SK-N-SH treated with all-trans-retinoic acid at 6 μM for 48 hours (cell line): ENCODE results near the gene PRSS38.

Source experiments
- ATAC-seq: fragments of 200-7000 bp; cut with Tn5 transposase; 3 replicates; pipeline ENCODE4 v1.9.1; 2020; ENCODE audit warnings: mild to moderate bottlenecking, moderate library complexity
- ARNTL ChIP-seq: fragments of 450-650 bp; formaldehyde crosslinking; IDR thresholded peaks from 2 replicates; pipeline ENCODE4 v1.5.0; 2020; ENCODE audit warnings: low read depth, mild to moderate bottlenecking, moderate library complexity, borderline replicate concordance
- CSDC2 ChIP-seq: fragments of 250-450 bp; sonication (Bioruptor Pico); IDR thresholded peaks from 2 replicates; pipeline ENCODE4 v1.5.0; 2020; ENCODE audit warnings: mild to moderate bottlenecking, moderate library complexity
- ESRRG ChIP-seq: fragments of 250-450 bp; sonication (Bioruptor Pico); IDR thresholded peaks from 2 replicates; pipeline ENCODE4 v1.6.1; 2021; ENCODE audit warnings: mild to moderate bottlenecking
- GLIS3 ChIP-seq: fragments of 250-450 bp; sonication (Bioruptor Pico); IDR thresholded peaks from 2 replicates; pipeline ENCODE4 v1.5.0; 2020; ENCODE audit warnings: mild to moderate bottlenecking, moderate library complexity
- ISL1 ChIP-seq: fragments of 250-450 bp; sonication (Bioruptor Pico); IDR thresholded peaks from 2 replicates; pipeline ENCODE4 v2.1.2; 2022; ENCODE audit warnings: mild to moderate bottlenecking, moderate library complexity
- OSR1 ChIP-seq: fragments of 250-450 bp; sonication (Bioruptor Pico); IDR thresholded peaks from 2 replicates; pipeline ENCODE4 v1.8.0; 2022; ENCODE audit warnings: moderate library complexity, mild to moderate bottlenecking, inconsistent platforms
- PPARA ChIP-seq: fragments of 250-450 bp; sonication (Bioruptor Pico); IDR thresholded peaks from 2 replicates; pipeline ENCODE4 v1.5.0; 2020; ENCODE audit warnings: mild to moderate bottlenecking, borderline replicate concordance
- RARB ChIP-seq: fragments of 250-450 bp; sonication (Bioruptor Pico); IDR thresholded peaks from 2 replicates; pipeline ENCODE4 v1.8.0; 2021; ENCODE audit warnings: mild to moderate bottlenecking, moderate library complexity
- SNAI2 ChIP-seq: fragments of 250-450 bp; sonication (Bioruptor Pico); IDR thresholded peaks from 2 replicates; pipeline ENCODE4 v1.5.0; 2020; ENCODE audit warnings: mild to moderate bottlenecking, moderate library complexity
- TCF4 ChIP-seq: fragments of 250-450 bp; sonication (Bioruptor Pico); IDR thresholded peaks from 2 replicates; pipeline ENCODE4 v1.8.0; 2021; ENCODE audit warnings: mild to moderate bottlenecking, moderate library complexity, borderline replicate concordance
- TOX ChIP-seq: fragments of 250-450 bp; sonication (Bioruptor Pico); IDR thresholded peaks from 2 replicates; pipeline ENCODE4 v1.8.0; 2021; ENCODE audit warnings: mild to moderate bottlenecking, moderate library complexity, borderline replicate concordance
- ZC3H10 ChIP-seq: fragments of 250-450 bp; sonication (Bioruptor Pico); IDR thresholded peaks from 2 replicates; pipeline ENCODE4 v1.5.1; 2021; ENCODE audit warnings: mild to moderate bottlenecking, moderate library complexity
- ZFP3 ChIP-seq: fragments of 250-450 bp; sonication (Bioruptor Pico); IDR thresholded peaks from 2 replicates; pipeline ENCODE4 v1.5.0; 2020; ENCODE audit warnings: mild to moderate bottlenecking, moderate library complexity
- ZFP30 ChIP-seq: fragments of 450-650 bp; formaldehyde crosslinking; IDR thresholded peaks from 2 replicates; pipeline ENCODE4 v1.5.0; 2022; ENCODE audit warnings: mild to moderate bottlenecking, moderate library complexity
- ZNF565 ChIP-seq: fragments of 450-650 bp; formaldehyde crosslinking; conservative IDR thresholded peaks from 2 replicates; pipeline ENCODE4 v1.5.0; 2020; ENCODE audit warnings: low read depth, mild to moderate bottlenecking, moderate library complexity
- ZNF70 ChIP-seq: fragments of 450-650 bp; formaldehyde crosslinking; IDR thresholded peaks from 2 replicates; pipeline ENCODE4 v1.5.0; 2020; ENCODE audit warnings: mild to moderate bottlenecking, moderate library complexity
- ZNF8 ChIP-seq: fragments of 450-650 bp; formaldehyde crosslinking; IDR thresholded peaks from 2 replicates; pipeline ENCODE4 v1.5.0; 2020; ENCODE audit warnings: mild to moderate bottlenecking, moderate library complexity
- TF ChIP-seq, protein P1 (sequence below): fragments of 250-450 bp; sonication (Bioruptor Pico); IDR thresholded peaks from 2 replicates; pipeline ENCODE4 v1.8.0; 2021; ENCODE audit warnings: low read depth, mild to moderate bottlenecking, moderate library complexity, borderline replicate concordance
- TF ChIP-seq, protein P2 (sequence below): fragments of 250-450 bp; sonication (Bioruptor Pico); IDR thresholded peaks from 2 replicates; pipeline ENCODE4 v1.5.1; 2021; ENCODE audit warnings: mild to moderate bottlenecking, moderate library complexity
- TF ChIP-seq, protein P3 (sequence below): fragments of 250-450 bp; sonication (Bioruptor Pico); IDR thresholded peaks from 2 replicates; pipeline ENCODE4 v1.8.0; 2020; ENCODE audit warnings: mild to moderate bottlenecking, moderate library complexity, borderline replicate concordance
- TF ChIP-seq, protein P4 (sequence below): fragments of 250-450 bp; sonication (Bioruptor Pico); IDR thresholded peaks from 2 replicates; pipeline ENCODE4 v1.5.0; 2020; ENCODE audit warnings: mild to moderate bottlenecking, moderate library complexity

The PRSS38 gene

DNA sequence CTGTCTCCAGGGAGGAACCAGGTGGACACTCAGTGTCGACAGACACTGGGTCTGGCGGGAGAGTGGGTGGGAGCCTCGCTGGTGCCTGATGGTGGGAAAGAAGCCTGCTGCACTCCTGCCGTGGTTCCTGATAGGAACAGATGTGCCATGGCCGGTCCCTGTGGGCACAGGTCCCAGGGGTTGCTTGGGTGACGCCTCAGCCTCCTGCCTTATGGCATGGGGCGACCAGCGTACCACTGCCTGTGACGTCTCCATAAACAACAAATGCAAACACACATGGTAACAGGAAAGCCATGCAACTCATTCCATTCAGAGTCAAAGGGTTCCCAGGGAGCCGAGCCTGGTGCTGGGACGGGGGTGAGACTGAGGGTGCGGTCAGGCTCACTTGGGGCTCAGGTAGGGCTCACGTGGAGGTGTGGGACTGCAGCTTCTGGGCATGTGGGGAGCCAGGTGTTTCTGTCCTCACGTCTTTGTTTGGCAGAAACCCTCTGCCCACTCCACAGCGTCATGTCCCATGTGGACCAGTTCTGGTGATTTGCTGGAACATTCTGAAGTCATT is 45.5 kb upstream of the PRSS38 start:
- ATAC-seq: no peak
- TF ChIP-seq PPARA: no peak

DNA sequence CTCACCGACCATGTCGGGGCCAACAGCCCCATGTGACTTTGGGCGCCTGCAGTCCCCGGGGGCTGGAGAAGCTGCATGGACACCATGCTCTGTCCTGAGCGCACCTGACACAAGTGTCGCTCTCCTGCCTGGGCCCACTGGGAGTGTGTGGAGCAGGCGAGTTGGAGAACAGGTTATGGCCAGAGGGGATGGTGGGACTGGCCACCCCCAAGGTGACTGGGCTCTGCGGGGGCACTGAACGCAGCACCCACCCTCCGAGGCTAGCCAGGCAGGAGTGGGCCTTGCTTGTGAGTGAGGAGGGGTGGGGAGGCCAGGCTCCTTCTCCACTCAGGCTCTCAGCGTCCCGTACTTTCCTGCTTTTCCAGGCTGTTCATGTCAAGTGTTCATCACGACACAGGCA is 44.7 kb upstream of the PRSS38 start:
- ATAC-seq: no peak
- no peak for TF ChIP-seq RARB (CRISPR knock-in tag)
- TF ChIP-seq, protein P1, sequence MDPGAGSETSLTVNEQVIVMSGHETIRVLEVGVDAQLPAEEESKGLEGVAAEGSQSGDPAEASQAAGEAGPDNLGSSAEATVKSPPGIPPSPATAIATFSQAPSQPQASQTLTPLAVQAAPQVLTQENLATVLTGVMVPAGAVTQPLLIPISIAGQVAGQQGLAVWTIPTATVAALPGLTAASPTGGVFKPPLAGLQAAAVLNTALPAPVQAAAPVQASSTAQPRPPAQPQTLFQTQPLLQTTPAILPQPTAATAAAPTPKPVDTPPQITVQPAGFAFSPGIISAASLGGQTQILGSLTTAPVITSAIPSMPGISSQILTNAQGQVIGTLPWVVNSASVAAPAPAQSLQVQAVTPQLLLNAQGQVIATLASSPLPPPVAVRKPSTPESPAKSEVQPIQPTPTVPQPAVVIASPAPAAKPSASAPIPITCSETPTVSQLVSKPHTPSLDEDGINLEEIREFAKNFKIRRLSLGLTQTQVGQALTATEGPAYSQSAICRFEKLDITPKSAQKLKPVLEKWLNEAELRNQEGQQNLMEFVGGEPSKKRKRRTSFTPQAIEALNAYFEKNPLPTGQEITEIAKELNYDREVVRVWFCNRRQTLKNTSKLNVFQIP (CRISPR knock-in tag): no peak
- TF ChIP-seq ZC3H10 (CRISPR knock-in tag): no peak
- TF ChIP-seq SNAI2 (CRISPR knock-in tag): no peak
- no peak for TF ChIP-seq ARNTL
- TF ChIP-seq, protein P2, sequence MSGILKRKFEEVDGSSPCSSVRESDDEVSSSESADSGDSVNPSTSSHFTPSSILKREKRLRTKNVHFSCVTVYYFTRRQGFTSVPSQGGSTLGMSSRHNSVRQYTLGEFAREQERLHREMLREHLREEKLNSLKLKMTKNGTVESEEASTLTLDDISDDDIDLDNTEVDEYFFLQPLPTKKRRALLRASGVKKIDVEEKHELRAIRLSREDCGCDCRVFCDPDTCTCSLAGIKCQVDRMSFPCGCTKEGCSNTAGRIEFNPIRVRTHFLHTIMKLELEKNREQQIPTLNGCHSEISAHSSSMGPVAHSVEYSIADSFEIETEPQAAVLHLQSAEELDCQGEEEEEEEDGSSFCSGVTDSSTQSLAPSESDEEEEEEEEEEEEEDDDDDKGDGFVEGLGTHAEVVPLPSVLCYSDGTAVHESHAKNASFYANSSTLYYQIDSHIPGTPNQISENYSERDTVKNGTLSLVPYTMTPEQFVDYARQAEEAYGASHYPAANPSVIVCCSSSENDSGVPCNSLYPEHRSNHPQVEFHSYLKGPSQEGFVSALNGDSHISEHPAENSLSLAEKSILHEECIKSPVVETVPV (CRISPR knock-in tag): no peak
- TF ChIP-seq TOX (CRISPR knock-in tag): no peak
- TF ChIP-seq, protein P3, sequence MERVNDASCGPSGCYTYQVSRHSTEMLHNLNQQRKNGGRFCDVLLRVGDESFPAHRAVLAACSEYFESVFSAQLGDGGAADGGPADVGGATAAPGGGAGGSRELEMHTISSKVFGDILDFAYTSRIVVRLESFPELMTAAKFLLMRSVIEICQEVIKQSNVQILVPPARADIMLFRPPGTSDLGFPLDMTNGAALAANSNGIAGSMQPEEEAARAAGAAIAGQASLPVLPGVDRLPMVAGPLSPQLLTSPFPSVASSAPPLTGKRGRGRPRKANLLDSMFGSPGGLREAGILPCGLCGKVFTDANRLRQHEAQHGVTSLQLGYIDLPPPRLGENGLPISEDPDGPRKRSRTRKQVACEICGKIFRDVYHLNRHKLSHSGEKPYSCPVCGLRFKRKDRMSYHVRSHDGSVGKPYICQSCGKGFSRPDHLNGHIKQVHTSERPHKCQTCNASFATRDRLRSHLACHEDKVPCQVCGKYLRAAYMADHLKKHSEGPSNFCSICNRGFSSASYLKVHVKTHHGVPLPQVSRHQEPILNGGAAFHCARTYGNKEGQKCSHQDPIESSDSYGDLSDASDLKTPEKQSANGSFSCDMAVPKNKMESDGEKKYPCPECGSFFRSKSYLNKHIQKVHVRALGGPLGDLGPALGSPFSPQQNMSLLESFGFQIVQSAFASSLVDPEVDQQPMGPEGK (CRISPR knock-in tag): no peak
- no peak for TF ChIP-seq ZNF8 (CRISPR knock-in tag)
- TF ChIP-seq, protein P4, sequence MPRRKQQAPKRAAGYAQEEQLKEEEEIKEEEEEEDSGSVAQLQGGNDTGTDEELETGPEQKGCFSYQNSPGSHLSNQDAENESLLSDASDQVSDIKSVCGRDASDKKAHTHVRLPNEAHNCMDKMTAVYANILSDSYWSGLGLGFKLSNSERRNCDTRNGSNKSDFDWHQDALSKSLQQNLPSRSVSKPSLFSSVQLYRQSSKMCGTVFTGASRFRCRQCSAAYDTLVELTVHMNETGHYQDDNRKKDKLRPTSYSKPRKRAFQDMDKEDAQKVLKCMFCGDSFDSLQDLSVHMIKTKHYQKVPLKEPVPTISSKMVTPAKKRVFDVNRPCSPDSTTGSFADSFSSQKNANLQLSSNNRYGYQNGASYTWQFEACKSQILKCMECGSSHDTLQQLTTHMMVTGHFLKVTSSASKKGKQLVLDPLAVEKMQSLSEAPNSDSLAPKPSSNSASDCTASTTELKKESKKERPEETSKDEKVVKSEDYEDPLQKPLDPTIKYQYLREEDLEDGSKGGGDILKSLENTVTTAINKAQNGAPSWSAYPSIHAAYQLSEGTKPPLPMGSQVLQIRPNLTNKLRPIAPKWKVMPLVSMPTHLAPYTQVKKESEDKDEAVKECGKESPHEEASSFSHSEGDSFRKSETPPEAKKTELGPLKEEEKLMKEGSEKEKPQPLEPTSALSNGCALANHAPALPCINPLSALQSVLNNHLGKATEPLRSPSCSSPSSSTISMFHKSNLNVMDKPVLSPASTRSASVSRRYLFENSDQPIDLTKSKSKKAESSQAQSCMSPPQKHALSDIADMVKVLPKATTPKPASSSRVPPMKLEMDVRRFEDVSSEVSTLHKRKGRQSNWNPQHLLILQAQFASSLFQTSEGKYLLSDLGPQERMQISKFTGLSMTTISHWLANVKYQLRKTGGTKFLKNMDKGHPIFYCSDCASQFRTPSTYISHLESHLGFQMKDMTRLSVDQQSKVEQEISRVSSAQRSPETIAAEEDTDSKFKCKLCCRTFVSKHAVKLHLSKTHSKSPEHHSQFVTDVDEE: no peak

DNA sequence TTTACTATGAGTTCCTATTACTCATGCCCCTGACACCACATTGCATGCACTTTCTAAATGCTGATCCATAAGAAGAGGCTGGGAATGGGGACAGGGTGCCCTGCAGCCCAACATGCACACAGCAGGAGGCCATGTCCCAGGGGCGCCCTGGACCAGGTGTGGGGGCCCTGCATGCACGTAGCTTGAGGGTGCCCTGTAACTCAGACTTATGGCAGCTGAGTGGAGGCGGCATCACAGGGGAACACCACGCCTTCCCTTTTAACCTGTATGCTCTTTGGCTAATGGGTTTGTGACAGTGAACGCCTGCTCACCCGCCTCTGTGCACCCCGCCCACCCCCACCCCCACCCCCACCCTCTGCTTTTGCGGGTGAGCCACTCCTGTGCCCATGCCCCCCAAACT is 44.1 kb upstream of the PRSS38 start:
- no peak for TF ChIP-seq RARB (CRISPR knock-in tag)
- no peak for TF ChIP-seq ZFP3 (CRISPR knock-in tag)
- TF ChIP-seq ZNF8 (CRISPR knock-in tag): no peak
- TF ChIP-seq, protein P3 (CRISPR knock-in tag): no peak
- TF ChIP-seq ISL1 (CRISPR knock-in tag): no peak
- TF ChIP-seq ZC3H10 (CRISPR knock-in tag): no peak
- no peak for TF ChIP-seq ZNF565 (CRISPR knock-in tag)
- TF ChIP-seq TOX (CRISPR knock-in tag): no peak
- TF ChIP-seq, protein P2 (CRISPR knock-in tag): no peak
- no peak for TF ChIP-seq OSR1 (CRISPR knock-in tag)
- TF ChIP-seq ZFP30 (CRISPR knock-in tag): no peak
- no peak for TF ChIP-seq PPARA
- TF ChIP-seq CSDC2 (CRISPR knock-in tag): no peak
- TF ChIP-seq GLIS3 (CRISPR knock-in tag): no peak
- TF ChIP-seq TCF4 (CRISPR knock-in tag): no peak
- TF ChIP-seq, protein P4: no peak
- TF ChIP-seq ZNF70: no peak
- TF ChIP-seq, protein P1 (CRISPR knock-in tag): no peak
- no peak for TF ChIP-seq ESRRG (CRISPR knock-in tag)
- TF ChIP-seq, all 23 proteins: peak for 0
- no peak for ATAC-seq
